ENCODE measurements around the gene CFDP1. TPM values are rescaled to one million over a fixed set of nuclear protein-coding genes. Genes with fewer than 3 reads are reported as not detected.

Gene CFDP1
- total and polyA plus RNA-seq, 2 of the 13 experiments (the other 11 are each of a cell fraction or from before 2014, with no cell fraction given): 78.6 to 153 TPM

DNA sequence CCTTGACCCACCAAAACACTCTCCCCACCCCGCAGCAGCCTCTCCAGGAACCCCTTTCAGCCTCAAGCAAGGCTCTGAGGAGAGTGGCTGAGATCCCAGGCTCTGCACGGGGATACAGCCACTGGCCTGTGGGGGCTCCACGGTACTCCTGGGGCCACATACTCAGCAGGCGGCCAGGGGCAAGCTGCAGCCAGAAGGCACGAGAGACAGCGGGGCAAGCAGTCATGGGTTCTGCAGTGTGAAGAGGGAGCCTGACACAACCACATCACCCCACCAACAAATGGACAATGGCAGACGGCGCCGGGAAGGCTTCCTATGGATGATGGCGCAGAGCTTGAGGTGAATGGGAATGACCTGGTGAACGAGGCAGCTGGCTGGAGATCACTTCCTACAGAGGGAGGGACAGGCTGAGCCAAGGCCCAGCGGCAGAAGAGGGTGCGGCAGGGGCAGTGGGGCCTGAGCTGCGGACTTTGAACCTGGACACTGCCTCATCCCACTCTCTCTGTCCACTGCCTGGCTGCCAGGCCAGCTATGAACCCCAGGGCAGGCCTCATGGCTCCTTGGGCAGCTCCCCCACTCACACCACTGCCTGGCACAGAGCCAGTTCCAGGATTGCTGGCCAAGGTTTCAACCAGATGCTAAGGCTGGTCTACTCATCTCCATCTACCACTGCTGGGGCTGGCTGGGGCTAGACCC is 171.1 kb downstream of the CFDP1 start (continued):
- TF ChIP-seq ZNF572 (CRISPR knock-in tag; IDR thresholded peaks at IDR 0.05): no peak
- TF ChIP-seq RAD51 (IDR thresholded peaks at IDR 0.05; ENCODE audit: borderline replicate concordance): no peak
- peak in 1 of 2 experiments; percentile 62; a peak in 2 of 4 replicates for TF ChIP-seq REST (IDR thresholded peaks at IDR 0.05; ENCODE audit: borderline replicate concordance in 1 of 2, low read depth in 1 of 2, low read length in 2 of 2)
- peak; percentile 87; the same call in 1 of the 2 replicates for TF ChIP-seq ZNF766 (CRISPR knock-in tag; IDR thresholded peaks at IDR 0.05; ENCODE audit: borderline replicate concordance)
- peak; percentile 79 for TF ChIP-seq KDM2A (CRISPR knock-in tag; IDR thresholded peaks at IDR 0.05; ENCODE audit: borderline replicate concordance, low read depth)
- TF ChIP-seq AFF4 (CRISPR knock-in tag; IDR thresholded peaks at IDR 0.05): no peak
- no peak for TF ChIP-seq EHMT2 (IDR thresholded peaks at IDR 0.05; ENCODE audit: borderline replicate concordance, low read depth, low read length)
- TF ChIP-seq GMEB1 (CRISPR knock-in tag; IDR thresholded peaks at IDR 0.05; ENCODE audit: borderline replicate concordance): no peak; the same call in 1 of the 2 replicates
- TF ChIP-seq RFX5 (IDR thresholded peaks at IDR 0.05; ENCODE audit: low read depth, low read length): no peak
- TF ChIP-seq ZNF557 (CRISPR knock-in tag; IDR thresholded peaks at IDR 0.05): no peak
- TF ChIP-seq GPN1 (CRISPR knock-in tag; IDR thresholded peaks at IDR 0.05; ENCODE audit: borderline replicate concordance): no peak
- no peak for TF ChIP-seq GZF1 (CRISPR knock-in tag; IDR thresholded peaks at IDR 0.05)
- peak; percentile 96 for TF ChIP-seq KAT7 (CRISPR knock-in tag; IDR thresholded peaks at IDR 0.05; ENCODE audit: borderline replicate concordance)
- peak; percentile 80; the same call in 1 of the 2 replicates for TF ChIP-seq ZXDC (CRISPR knock-in tag; IDR thresholded peaks at IDR 0.05)

All from HepG2 (cell line).